ENCODE measurements around the gene CACNA1C. TPM values are rescaled to one million over a fixed set of nuclear protein-coding genes. Genes with fewer than 3 reads are reported as not detected.
A peak's percentile ranks its signal among the peaks of the same experiment; 100 is the strongest.

Gene CACNA1C
- polyA plus RNA-seq, 1 donor from 2014 or later = 0.06 TPM

DNA sequence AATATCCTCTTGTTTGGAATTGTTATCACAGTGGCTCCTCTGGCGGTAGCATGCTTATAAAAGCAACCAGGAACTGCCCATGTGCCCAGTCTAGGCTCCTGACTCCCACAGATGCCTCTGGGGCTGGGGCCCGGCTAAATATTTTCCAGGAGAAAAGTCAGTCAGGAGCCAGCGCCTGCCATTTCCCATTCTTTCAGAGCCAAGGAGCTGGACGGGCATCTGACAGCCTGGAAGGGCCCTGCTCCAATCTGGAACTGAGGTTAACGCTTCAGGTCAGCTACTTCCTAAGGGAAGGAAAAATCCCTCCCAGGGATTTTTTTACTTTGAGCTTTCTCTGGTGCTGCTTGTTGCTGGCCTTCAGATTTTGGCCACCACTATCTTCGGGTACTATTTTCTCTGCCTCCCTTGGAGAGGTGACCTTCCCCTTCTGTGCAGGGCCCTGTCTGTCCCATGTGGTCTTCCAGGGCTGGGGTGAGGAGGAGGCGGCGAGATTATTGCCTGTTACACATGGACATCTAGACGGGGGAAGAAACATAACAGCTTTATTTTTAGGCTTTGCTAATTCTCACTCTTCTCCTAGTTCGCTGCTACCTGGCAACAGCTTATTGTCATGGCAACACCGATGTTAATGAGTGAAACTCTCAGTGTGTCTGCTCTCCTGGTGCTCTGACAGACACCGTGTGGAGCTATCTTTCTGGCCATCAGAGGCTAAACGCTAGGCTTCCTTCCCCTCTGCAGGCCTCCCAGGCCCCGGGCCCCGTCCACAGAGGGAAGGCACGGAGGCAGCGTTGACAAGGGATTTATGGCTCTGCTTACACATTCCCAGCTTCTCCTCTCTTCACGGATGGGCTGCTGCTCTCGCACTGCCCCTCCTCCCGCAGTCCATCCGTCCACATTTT is 160.4 kb downstream of the CACNA1C start:
- H3K27me3 Mint-ChIP-seq = peaks cover 12% of the 10 kb centered on the region
- no peak overlapping the region for H3K4me3 Mint-ChIP-seq
- H3K9me3 Mint-ChIP-seq = peaks cover 0 to 2% (median 0%) of the 10 kb centered on the region in 3 donors
- peaks cover 0 to 6% (median 0%) of the 10 kb centered on the region in 3 donors for H3K4me1 Mint-ChIP-seq
- H3K36me3 Mint-ChIP-seq = no peaks in the 10 kb centered on the region
- peak overlapping the region in 1 of 3 donors; percentile 11 for H3K27ac Mint-ChIP-seq

DNA sequence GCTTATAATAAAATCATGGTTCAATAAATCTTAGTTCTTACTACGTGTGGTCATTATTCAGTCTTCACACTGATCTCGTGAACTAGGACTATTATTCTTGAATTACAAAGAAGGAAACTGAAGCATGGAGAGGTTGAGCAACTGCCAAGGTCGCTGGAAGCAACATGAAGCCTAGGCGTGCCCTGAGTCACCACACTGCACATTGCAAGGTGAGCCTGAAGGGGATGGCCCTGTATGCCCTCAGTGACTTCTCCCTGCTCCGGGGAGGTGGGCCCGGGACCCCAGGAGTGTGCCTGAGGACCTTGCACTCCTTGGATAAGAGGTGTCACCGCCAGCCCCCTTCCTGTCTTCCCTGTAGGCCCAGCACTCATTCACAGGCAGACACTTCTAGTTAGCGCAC is 161.6 kb downstream of the CACNA1C start:
- Mint-ChIP-seq H3K4me1 (peaks cover 0 to 6% (median 0%) of the 10 kb centered on the region in 3 donors), H3K4me3 (no peak overlapping the region), H3K27me3 (peaks cover 12% of the 10 kb centered on the region), H3K27ac (no peak overlapping the region), H3K9me3 (peaks cover 0 to 2% (median 0%) of the 10 kb centered on the region in 3 donors), H3K36me3 (no peaks in the 10 kb centered on the region)

DNA sequence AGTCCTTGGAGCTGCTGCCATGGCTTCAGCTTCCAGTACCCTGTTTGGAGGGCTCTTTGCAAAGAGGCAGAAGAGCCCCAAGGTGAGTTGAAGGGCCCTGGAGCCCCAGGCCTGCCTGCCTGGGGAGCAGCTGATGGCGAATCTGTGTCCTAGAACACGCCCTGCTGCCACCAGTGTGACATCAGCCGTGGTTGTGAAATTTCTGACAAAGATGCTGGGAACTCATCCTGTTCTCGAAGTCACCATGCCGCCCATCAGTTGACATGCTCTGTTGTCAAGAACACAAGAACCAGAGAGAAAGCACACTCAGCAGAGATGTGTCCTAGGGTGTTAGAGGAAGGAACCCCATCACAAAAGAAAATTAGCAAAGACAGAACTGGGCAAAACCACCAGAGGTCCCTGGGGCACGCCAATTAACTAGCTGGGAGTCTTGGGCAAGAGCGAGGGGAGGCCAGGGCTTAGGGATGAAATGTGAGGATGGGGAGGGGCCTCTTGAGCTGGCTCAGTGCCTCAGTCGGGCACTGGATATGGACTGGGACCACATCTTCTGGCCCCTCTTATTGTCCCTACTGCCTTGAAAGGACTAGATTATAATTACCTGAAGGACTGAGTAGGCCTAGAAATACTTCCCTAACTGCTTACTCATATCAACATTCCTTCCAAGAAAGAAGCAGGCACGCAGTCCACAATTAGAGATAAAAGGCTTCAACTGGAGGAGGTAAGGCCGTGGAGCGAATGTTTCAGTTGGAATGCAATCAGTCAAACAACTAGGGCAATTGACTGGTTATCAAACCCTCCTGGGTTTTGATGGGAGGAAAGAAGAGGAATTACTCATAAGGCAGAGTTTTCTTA is 163.1 kb downstream of the CACNA1C start:
- Mint-ChIP-seq H3K4me3 (no peak overlapping the region), H3K4me1 (no peaks in the 10 kb centered on the region), H3K36me3 (peaks cover 4% of the 10 kb centered on the region), H3K9me3 (peaks cover 0 to 2% (median 0%) of the 10 kb centered on the region in 3 donors), H3K27ac (no peak overlapping the region), H3K27me3 (peaks cover 11% of the 10 kb centered on the region)

DNA sequence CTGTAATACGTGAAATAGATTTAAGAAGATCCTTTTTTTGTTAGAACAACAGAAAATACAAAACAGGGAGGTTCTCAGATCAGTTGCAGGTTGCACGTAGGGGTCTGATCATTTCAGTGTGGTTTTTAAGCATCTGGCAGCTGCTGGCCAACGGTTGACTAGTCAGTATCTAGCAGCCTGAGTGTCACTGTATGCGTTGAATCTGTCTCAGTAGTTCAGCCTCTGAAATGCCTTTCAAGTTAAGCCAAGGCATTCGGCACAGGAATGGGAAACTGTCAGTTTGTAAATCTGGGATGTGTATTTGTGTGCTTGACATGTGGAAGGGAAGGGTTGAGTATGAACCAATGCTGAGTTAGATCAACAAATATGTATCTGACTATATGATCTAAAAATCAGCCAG is 165.9 kb downstream of the CACNA1C start:
- Mint-ChIP-seq H3K27me3 (peaks cover 9% of the 10 kb centered on the region), H3K27ac (no peak overlapping the region), H3K4me1 (no peaks in the 10 kb centered on the region), H3K4me3 (no peak overlapping the region), H3K36me3 (peaks cover 7% of the 10 kb centered on the region), H3K9me3 (no peaks in the 10 kb centered on the region)

DNA sequence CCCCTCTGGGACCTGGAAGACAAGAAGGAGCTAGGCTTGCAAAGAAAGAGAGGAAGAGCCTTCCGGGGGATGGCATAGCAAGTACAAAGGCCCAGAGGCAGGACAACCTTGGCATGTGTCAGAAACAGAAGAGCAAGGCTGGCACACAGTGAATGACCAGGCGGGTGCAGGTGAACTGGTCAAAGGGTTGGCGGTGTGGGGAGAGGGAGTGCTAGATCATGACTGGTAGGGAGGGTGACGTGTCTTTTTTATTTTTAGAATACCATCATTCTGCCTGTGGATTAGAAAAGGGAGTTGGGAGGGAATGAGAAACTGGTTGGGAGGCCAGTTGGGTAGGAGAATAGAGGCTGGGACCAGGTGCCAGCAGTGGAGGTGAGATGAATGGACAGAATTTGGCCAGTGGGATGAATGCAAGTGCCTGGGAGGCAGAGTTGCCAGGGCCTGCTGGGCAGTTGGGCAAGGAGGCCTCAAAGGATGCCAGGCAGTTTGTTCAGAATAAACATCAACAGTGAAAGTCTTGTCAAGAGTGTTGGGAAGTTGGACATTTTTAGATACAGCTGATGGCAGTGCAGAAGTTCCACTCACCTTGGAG is 168.3 kb downstream of the CACNA1C start:
- Mint-ChIP-seq H3K27me3 (peaks cover 2% of the 10 kb centered on the region), H3K27ac (no peak overlapping the region), H3K4me1 (no peaks in the 10 kb centered on the region)

DNA sequence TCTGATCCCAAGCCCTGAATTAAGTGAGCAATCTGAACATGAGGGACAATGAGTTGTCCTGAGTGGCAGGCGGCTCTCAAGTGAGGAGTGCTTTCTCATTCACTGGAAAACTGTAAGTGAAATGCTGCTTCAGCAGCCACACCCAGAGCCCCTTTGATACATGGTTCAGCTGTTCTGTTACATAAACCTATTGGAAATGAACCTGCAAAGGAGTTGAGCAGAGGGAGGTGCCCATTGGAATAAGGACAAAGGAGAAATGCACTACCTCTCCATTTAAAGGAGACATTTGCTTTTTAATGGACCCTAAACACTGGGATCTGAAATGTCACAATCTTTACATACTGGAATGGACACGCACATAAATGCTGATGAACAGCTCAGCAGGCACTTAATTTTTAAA is 169.9 kb downstream of the CACNA1C start:
- H3K27me3 Mint-ChIP-seq = peaks cover 4% of the 10 kb centered on the region
- no peaks in the 10 kb centered on the region for H3K9me3 Mint-ChIP-seq
- H3K4me1 Mint-ChIP-seq = no peaks in the 10 kb centered on the region
- H3K36me3 Mint-ChIP-seq = peaks cover 7% of the 10 kb centered on the region
- no peak overlapping the region for H3K27ac Mint-ChIP-seq
- no peak overlapping the region for H3K4me3 Mint-ChIP-seq

More for the DNA sequence above, 168.3 kb downstream of the CACNA1C start:
- Mint-ChIP-seq H3K9me3 (no peaks in the 10 kb centered on the region), H3K36me3 (peaks cover 7% of the 10 kb centered on the region), H3K4me3 (no peak overlapping the region)

DNA sequence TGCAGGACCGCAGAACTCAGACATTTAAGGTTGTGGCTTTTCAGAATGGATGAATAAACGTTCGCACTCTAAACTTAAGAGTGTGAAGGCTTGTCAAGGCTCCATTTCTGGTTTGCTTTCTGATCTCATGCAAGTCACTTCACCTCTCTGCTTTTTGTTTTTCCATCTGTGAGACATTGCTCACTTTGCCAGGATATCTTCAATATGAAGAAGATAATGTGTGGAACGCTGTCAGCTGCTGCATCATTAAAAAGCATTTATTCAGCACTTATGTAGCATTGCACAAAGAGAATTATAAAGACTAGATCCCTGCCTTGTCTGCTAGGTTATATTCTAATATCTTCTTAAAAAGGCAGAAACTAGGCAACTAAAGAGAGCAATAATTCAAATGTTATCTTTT is 172.2 kb downstream of the CACNA1C start:
- no peaks in the 10 kb centered on the region for H3K4me1 Mint-ChIP-seq
- no peak overlapping the region for H3K4me3 Mint-ChIP-seq
- peaks cover 11% of the 10 kb centered on the region for H3K36me3 Mint-ChIP-seq
- H3K9me3 Mint-ChIP-seq = no peaks in the 10 kb centered on the region
- H3K27ac Mint-ChIP-seq = no peak overlapping the region
- peaks cover 6% of the 10 kb centered on the region for H3K27me3 Mint-ChIP-seq

DNA sequence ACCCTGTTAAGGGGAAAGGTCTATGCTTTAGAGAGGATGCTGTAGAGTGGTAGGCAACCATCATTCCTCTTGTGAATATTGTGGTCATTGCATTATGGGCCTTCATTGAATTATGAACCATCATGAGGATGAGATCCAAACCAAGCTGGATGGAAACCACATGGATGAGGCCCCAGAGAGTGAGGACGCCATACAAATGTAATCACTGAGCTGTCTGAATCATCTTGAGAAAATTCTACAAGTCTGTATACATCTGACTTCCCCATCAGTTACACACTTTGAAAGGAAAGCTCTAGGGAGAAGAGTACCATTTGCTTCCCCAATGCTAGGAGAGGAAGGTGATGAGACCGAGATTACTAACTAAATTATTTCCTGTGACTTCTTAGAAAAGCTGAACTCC is 172.9 kb downstream of the CACNA1C start:
- Mint-ChIP-seq H3K27ac (no peak overlapping the region), H3K27me3 (peaks cover 5% of the 10 kb centered on the region), H3K9me3 (no peaks in the 10 kb centered on the region), H3K36me3 (peaks cover 10% of the 10 kb centered on the region), H3K4me3 (no peak overlapping the region), H3K4me1 (no peaks in the 10 kb centered on the region)

DNA sequence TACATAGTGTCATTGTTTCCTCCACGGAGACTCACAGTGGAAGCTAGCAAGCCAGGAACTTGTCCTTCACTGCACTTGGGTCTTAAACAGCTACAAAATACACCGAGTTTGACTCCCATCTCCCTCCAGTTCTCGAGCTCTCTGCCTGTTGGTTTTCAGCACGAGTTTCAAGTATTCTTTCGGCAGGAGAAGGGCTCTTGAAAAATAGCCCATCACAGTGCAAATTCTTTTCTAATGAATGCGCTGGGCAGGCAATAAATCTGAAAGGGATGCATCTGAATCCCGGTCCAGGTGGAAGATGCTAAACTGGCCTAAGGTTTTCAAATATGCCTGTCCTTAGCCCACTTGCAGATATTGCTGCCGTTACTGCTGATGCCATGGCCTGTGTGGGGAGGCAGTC is 173.9 kb downstream of the CACNA1C start:
- Mint-ChIP-seq H3K4me1 (no peaks in the 10 kb centered on the region), H3K27ac (no peak overlapping the region), H3K4me3 (no peak overlapping the region), H3K36me3 (peaks cover 7% of the 10 kb centered on the region), H3K27me3 (peaks cover 5% of the 10 kb centered on the region), H3K9me3 (no peaks in the 10 kb centered on the region)

DNA sequence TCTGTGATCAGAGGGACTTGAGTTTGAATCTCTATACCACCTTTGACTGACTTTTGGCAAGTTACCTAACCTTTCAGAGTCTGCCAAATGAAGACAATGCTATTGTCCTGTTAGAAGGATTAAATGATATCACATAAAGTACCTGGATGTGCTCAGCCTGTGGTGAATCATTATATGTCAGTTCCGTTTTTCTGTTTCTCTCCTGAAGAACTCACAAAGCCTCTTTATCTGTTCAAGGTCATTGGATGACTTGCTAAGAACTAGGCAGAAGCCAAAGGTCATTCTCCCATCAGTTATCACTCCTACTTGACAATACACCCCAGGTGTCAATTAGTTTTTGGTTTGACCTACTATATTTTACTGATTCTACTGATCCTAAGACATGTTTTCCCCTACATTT is 174.6 kb downstream of the CACNA1C start:
- Mint-ChIP-seq H3K36me3 (peaks cover 7% of the 10 kb centered on the region), H3K27ac (no peak overlapping the region), H3K4me1 (no peaks in the 10 kb centered on the region), H3K4me3 (no peak overlapping the region), H3K9me3 (no peaks in the 10 kb centered on the region), H3K27me3 (peaks cover 5% of the 10 kb centered on the region)

DNA sequence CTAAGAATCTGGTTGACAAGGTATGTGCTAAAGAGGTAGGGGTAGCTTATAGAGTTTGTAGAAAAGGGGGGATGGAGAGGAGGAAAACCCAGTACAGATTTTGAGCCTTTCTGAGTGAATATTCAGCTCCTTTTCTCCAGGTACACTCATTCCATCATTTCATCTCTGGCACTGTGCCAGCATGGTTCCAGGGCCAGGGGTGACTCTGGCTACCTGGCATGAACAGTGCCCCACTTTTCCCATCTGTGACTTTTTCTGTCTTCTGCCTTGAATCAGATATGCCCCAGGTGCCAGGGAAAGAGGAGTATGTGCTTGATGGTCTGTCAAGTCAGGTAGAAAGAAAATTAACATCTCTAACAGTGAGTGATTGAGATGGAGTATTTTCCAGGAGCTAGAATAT is 175.7 kb downstream of the CACNA1C start:
- Mint-ChIP-seq H3K9me3 (no peaks in the 10 kb centered on the region), H3K36me3 (peaks cover 4% of the 10 kb centered on the region), H3K27me3 (peaks cover 5% of the 10 kb centered on the region), H3K27ac (no peak overlapping the region), H3K4me3 (no peak overlapping the region), H3K4me1 (no peaks in the 10 kb centered on the region)

DNA sequence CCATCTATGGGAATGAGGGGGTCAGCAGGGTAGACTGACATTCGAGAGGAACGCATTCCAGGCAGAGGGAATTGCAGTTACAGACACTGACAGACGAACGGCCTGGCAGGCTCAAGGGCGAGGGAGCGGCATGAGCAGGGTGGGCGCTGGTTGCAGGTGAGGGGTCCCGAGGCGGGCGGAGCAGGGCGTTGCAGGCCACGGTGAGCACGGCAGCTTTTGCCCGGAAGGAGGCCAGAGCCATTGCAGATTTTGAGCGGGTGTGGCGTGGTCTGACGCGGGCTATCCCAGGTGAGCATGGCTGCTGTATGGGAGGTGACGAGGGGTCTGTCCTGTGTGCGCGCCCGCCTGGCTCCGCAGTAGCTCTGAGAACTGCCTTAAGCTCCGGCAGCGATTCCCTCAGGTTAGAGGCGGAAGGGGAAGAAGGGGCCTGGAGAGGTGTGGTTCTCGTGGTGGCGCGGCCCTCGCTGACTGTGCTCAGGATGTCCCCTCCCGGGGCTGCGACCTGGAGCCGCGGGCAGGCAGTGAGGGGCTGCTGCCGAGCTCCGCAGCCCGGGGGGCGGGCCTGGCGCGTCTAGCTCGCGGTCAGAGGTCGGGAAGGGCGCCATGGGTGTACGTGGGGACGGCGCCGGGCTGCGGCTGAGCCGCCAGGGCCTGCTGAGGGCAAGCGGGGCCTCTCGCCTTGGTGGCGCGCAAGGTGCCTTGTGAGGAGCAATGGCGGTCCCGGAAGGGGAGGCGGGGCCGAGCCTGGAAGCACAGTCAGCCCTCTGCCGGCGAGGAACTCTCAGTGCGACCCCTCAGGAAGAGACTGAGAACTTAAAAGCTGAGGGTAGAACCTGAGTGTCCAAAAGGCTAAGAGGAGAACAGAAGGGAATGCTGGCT is 177.1 kb downstream of the CACNA1C start:
- Mint-ChIP-seq H3K9me3 (no peaks in the 10 kb centered on the region), H3K36me3 (peaks cover 4% of the 10 kb centered on the region), H3K4me3 (no peak overlapping the region)

DNA sequence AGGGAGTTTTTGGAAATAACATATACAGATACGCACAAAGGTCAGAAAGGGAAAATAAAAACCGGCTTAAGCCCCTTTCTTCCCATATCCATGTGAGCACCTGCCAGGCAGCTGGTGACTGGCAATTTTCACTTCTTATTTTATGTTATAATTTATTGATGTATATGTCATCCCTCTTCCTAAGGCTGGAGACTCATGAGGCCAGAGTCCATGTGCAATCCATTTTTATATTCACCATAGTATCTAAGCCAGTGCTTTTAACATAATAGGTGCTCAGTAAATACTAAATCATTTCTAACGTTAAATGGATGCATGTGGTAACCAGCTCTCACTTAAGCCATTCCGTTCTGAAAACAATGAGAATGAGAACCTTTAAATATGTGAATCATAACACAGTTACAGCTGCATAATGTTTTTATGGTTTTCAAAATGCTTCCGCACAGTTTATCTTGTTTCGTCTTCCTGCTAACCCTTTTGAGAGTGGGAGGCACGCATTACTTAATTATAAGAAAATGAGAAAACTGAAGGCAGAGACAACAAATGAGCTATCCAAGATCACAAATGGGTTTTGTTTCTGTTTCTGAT is 178.3 kb downstream of the CACNA1C start:
- no peak overlapping the region for H3K27ac Mint-ChIP-seq
- H3K9me3 Mint-ChIP-seq = no peaks in the 10 kb centered on the region
- no peaks in the 10 kb centered on the region for H3K4me1 Mint-ChIP-seq
- no peak overlapping the region for H3K4me3 Mint-ChIP-seq
- H3K36me3 Mint-ChIP-seq = peaks cover 4% of the 10 kb centered on the region
- peaks cover 5% of the 10 kb centered on the region for H3K27me3 Mint-ChIP-seq

More for the DNA sequence above, 177.1 kb downstream of the CACNA1C start:
- Mint-ChIP-seq H3K4me1 (no peaks in the 10 kb centered on the region), H3K27ac (no peak overlapping the region), H3K27me3 (peaks cover 5% of the 10 kb centered on the region)

DNA sequence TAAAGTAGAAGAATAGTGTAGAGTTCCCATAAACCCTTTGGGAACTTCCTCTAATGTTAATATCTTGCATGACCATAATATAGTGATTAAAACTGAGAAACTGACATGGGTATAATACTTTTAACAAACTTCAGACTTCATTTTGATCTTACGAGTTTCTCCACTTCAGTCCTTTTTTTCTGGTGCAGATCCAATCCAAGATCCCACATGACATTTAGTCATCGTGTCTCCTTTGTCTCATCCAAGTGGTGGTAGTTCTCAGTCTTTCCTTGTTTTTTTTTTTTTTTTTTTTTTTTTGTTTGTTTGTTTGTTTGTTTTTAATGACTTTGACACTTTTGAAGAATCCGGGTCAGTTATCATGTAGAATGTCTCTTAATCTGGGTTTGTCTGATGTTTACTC is 179.2 kb downstream of the CACNA1C start:
- Mint-ChIP-seq H3K4me3 (no peak overlapping the region), H3K36me3 (peaks cover 4% of the 10 kb centered on the region), H3K9me3 (no peaks in the 10 kb centered on the region), H3K4me1 (no peaks in the 10 kb centered on the region), H3K27me3 (peaks cover 4% of the 10 kb centered on the region), H3K27ac (no peak overlapping the region)
